Measurements from ENCODE around the gene DUSP3. TPM values are rescaled to one million over a fixed set of nuclear protein-coding genes. Genes with fewer than 3 reads are reported as not detected.

Gene DUSP3
- total RNA-seq, 1 experiment from 2014 or later = 39.7 TPM

DNA sequence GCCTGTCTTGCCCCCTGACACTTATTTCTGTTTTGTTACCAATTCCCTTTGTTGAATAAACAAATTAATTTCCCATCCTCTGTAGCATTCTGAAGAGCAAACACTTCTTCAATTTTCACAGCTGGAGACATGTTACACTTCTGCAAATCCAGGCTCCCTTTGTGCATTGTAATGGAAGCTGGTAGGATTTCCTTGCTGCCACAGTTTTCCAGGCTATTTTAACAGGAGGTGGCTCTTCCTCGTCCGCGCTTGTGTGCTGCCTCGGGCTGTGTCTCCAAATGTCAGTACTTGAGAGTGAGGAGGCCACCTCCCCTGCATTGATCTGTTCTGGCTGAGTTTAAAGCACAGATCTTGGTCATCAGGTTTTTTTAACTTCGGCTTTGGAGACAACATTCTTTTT, 60.2 kb downstream of the DUSP3 start:
- no peaks in the 10 kb centered on the region for H3K9me3 Mint-ChIP-seq (ENCODE audit: unreplicated experiment)
- H3K4me1 Mint-ChIP-seq (ENCODE audit: insufficient read depth, unreplicated experiment) = peaks cover 15% of the 10 kb centered on the region
- intact Hi-C loops (cut with micrococcal nuclease) = no loop called here
- TF ChIP-seq, protein P1, sequence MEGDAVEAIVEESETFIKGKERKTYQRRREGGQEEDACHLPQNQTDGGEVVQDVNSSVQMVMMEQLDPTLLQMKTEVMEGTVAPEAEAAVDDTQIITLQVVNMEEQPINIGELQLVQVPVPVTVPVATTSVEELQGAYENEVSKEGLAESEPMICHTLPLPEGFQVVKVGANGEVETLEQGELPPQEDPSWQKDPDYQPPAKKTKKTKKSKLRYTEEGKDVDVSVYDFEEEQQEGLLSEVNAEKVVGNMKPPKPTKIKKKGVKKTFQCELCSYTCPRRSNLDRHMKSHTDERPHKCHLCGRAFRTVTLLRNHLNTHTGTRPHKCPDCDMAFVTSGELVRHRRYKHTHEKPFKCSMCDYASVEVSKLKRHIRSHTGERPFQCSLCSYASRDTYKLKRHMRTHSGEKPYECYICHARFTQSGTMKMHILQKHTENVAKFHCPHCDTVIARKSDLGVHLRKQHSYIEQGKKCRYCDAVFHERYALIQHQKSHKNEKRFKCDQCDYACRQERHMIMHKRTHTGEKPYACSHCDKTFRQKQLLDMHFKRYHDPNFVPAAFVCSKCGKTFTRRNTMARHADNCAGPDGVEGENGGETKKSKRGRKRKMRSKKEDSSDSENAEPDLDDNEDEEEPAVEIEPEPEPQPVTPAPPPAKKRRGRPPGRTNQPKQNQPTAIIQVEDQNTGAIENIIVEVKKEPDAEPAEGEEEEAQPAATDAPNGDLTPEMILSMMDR (IDR thresholded peaks at IDR 0.05; ENCODE audit: unreplicated experiment) = no peak
- peaks cover 24% of the 10 kb centered on the region for H3K27me3 Mint-ChIP-seq (ENCODE audit: insufficient read depth, unreplicated experiment)
- no peak for DNase-seq (ENCODE audit: unreplicated experiment)
- H3K36me3 Mint-ChIP-seq (ENCODE audit: insufficient read depth, unreplicated experiment) = no peaks in the 10 kb centered on the region
- ChIA-PET CTCF (no interaction called here), POLR2A (no interaction called here)
- no peak overlapping the region for H3K4me3 Mint-ChIP-seq (ENCODE audit: unreplicated experiment)
- H3K27ac Mint-ChIP-seq (ENCODE audit: low read depth, unreplicated experiment) = no peak overlapping the region
- no TSS peak for BruUV-seq (replicated peaks)

DNA sequence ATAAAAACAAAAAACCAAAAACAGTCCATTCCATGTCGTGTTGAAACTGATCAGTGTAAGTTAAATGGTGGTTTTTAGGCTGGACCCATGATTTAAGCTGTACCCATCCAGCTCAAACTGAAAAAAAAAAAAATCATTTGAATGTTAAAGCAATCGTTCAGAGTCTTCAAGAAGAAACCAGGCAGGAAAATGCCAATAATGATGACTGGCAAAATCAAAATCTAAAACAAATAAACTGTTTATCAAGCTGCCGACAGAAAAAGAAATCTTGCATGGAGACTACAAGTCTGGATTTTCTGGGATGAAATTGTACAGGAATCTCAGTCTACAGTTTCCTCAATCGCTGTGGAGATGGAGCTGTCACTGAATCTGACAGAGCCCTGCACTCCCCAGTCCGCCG, 60.9 kb downstream of the DUSP3 start:
- Mint-ChIP-seq H3K27ac (ENCODE audit: low read depth, unreplicated experiment) (no peak overlapping the region), H3K9me3 (ENCODE audit: unreplicated experiment) (no peaks in the 10 kb centered on the region), H3K36me3 (ENCODE audit: insufficient read depth, unreplicated experiment) (no peaks in the 10 kb centered on the region), H3K4me3 (ENCODE audit: unreplicated experiment) (no peak overlapping the region), H3K27me3 (ENCODE audit: insufficient read depth, unreplicated experiment) (peaks cover 24% of the 10 kb centered on the region), H3K4me1 (ENCODE audit: insufficient read depth, unreplicated experiment) (peaks cover 15% of the 10 kb centered on the region)
- ChIA-PET CTCF (interaction anchor here (0.6 to 1.1 kb wide), 3 partner anchors 17 to 48 kb away, joined by 4 read pairs; no protein-coding TSS in a partner anchor), POLR2A (no interaction called here)
- no TSS peak for BruUV-seq (replicated peaks)
- TF ChIP-seq, protein P1 (IDR thresholded peaks at IDR 0.05; ENCODE audit: unreplicated experiment) = no peak
- no peak for DNase-seq (ENCODE audit: unreplicated experiment)
- intact Hi-C loops (cut with micrococcal nuclease) = no loop called here

Other genes starting within 250 kb of the DUSP3 start
- 23.5 and 31.6 TPM in 2 replicates for gene ETV4, start 232.6 kb downstream of the DUSP3 start, total RNA-seq (2022)
- not detected in 2 replicates for gene MEOX1, start 117.1 kb downstream of the DUSP3 start, total RNA-seq (2022)
- not detected in 2 replicates for gene SOST, start 20.2 kb downstream of the DUSP3 start, total RNA-seq (2022)
- not detected in 2 replicates for gene CFAP97D1, start 1.5 kb upstream of the DUSP3 start, total RNA-seq (2022)
- 18.7 and 24.5 TPM in 2 replicates for gene MPP3, start 54.2 kb upstream of the DUSP3 start, total RNA-seq (2022)
- not detected in 2 replicates for gene CD300LG, start 68.2 kb upstream of the DUSP3 start, total RNA-seq (2022)
- not detected in 2 replicates for gene MPP2, start 128.6 kb upstream of the DUSP3 start, total RNA-seq (2022)
- not detected in 2 replicates for gene PPY, start 163.5 kb upstream of the DUSP3 start, total RNA-seq (2022)
- not detected in 2 replicates for gene PYY, start 175.0 kb upstream of the DUSP3 start, total RNA-seq (2022)
- gene NAGS, start 225.6 kb upstream of the DUSP3 start, total RNA-seq (2022) = 0.88 and 1.6 TPM in 2 replicates
- gene TMEM101, start 236.0 kb upstream of the DUSP3 start, total RNA-seq (2022) = 25.6 and 26.1 TPM in 2 replicates